Measurements from ENCODE around the gene EGLN2.
"Not testable (repeated sequence)": the region's sequence is repeated elsewhere in the genome, so short reads cannot be mapped to it uniquely, and the experiment has no call there.

Gene EGLN2

GRCh38 chr19:40798683-40799557 is at the start of gene EGLN2:
TSS of gene EGLN2 (plus strand) at chr19:40799191. CDS start at chr19:40800573, 1,382 bp downstream.
- peak; percentile 100 for DNase-seq

DNA sequence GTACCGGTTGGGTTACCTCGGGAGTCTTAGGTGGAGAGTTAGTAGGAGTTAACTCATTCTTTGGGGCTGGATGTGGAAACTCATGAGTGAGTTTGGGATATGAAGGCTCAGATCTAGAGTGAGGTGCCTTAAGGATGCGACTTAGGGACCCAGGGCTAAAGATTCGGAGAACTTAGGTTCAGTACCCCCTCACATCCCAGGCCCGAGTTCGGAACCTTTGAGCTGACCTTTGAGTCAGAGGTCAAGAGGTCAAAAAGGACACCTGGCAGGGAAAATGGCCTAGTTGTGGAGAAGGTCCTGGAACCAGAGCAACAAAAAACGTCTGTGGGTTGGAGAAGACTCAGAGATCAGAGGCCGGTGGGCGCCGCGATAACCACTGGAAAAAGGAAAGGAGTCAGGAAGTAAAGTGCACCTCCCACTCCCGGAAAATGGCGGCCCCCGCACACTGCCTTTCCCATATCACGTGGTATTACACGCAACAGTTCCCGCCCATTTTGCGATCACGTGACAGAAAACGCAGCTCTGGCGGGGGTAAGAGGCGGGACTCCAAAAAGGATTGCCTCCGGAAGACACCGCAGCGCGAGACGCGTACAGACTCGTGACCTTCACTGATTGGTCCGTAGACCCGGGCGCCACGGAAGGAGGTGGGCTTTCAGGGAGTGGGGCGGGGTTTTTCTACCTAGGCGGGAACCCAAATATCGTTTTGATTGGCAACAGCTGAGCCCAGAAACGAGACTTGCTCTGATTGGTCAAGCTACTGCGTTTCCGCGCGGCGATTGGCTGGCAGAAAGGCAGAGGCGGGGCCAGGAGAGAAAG is 48.7 kb upstream of the EGLN2 start, which contains the start of gene ACTMAP:
Gene ACTMAP, minus strand, starts transcription at position 420 of the 816 bp plus-strand sequence. CDS start 674 bp downstream, outside the sequence.
- DNase-seq = peak; percentile 100

GRCh38 chr19:40750874-40751537 is 48.0 kb upstream of the EGLN2 start, which contains the start of gene SNRPA:
TSS of gene SNRPA (plus strand) at chr19:40751203. CDS start at chr19:40751409, 206 bp downstream.
- DNase-seq = peak; percentile 99

DNA sequence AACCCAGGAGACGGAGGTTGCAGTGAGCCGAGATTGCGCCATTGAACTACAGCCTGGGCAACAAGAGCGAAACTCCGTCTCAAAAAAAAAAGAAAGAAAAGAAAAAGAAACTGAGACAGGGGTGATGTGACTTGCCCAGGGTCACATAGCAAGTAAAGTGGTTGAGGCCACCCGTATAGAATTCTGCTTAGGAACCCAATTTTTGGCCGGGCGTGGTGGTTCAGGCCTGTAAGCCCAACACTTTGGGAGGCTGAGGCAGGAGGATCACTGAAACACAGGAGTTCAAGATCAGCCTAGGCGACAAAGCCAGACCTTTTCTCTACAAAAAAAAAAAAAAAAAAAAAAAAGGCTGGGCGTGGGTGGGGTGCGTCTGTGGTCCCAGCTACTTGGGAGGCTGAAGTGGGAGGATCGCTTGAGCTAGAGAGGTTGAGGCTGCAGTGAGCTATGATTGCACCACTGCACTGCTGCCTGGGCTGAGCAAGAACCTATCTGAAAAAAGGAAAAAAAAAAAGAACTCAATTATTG is 46.7 kb upstream of the EGLN2 start:
- peak; percentile 44 for DNase-seq

DNA sequence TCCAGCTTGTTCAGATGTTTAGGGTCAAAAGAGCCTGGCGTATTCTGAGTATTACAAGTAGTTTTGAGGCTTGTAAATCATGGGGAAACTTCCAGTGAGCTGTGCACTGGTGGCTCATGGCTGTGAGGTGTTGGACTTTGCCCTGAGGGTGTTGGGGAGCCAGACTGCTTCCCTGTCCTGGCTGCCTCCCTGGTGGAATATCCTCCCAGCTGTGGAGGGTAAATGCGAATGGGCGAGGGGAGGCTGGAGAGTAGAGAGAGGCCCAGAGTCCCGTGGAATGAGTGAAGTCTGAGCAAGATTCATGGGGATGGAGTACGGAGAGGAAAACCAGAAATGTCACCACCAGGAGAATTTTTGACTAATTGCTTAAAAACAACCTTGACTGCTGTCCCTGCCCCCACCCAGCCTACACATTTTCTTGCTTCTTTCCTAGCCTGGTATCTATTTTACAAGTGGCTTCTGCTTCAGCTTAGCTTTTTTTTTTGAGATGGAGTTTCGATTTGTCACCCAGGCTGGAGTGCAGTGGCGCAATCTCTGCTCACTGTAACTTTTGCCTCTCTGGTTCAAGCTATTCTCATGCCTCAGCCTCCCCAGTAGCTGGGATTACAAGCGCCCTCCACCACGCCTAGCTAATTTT is 44.3 kb upstream of the EGLN2 start:
- no peak for DNase-seq

GRCh38 chr19:40755248-40755624 is 43.8 kb upstream of the EGLN2 start:
- no peak for DNase-seq

GRCh38 chr19:40755791-40756190 is 43.2 kb upstream of the EGLN2 start:
- no peak for DNase-seq

GRCh38 chr19:40756502-40757110 is 42.4 kb upstream of the EGLN2 start:
- no peak for DNase-seq

- no peak for DNase-seq
Measured at GRCh38 chr19:40758491-40758890, 40.5 kb upstream of the EGLN2 start.

- no peak for DNase-seq
Measured at GRCh38 chr19:40759352-40759751, 39.6 kb upstream of the EGLN2 start.

DNA sequence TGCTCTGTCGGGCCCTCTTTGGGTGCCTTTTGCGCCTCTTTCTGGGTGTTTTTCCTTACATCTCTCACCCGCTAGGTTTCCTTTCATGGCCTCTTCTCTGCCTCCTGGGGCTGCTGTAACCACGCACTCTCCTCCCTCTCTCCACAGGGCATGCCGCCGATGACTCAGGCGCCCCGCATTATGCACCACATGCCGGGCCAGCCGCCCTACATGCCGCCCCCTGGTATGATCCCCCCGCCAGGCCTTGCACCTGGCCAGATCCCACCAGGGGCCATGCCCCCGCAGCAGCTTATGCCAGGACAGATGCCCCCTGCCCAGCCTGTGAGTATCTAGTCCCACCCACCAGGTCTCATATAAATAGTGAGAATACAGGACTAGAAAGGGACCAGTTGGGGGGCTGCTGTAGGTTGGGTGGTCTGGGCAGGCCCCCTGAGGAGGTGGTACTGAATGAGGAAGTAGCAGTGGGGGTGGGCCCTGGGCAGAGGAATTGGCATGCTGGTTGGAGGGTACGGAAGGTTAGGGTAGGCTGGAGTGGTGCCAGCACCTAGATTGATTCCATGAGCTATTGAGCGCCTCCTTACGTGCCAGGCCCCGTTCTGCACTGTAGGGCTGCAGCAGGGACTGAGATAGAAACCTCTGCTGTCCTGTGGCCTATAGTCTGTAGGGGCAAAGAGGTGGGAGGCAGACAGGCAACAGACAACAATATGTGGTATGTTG is 36.1 kb upstream of the EGLN2 start:
- DNase-seq = no peak

GRCh38 chr19:40763526-40763925 is 35.5 kb upstream of the EGLN2 start:
- DNase-seq = no peak

DNA sequence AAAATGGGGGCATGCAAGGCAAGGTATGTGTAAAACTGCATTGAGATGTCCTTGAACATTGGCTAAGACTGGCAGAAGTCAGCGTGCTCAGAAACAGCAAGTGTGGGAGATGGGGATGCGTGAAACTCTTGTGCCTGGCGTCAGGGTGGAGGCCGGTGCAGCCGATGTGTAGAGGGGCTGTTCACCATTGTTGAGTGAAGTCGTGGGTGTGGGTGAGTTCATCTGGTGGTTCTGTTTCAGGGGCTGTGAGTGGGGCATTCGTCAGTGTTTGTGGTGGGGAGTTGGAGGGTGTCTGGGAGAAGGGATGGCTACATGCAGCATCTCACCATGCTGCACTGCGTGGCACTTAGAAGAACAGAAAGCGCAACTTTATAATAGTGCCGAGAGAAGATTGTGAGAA is 35.0 kb upstream of the EGLN2 start:
- DNase-seq = no peak

GRCh38 chr19:40766385-40766784 is 32.6 kb upstream of the EGLN2 start:
- not testable (repeated sequence) for DNase-seq

DNA sequence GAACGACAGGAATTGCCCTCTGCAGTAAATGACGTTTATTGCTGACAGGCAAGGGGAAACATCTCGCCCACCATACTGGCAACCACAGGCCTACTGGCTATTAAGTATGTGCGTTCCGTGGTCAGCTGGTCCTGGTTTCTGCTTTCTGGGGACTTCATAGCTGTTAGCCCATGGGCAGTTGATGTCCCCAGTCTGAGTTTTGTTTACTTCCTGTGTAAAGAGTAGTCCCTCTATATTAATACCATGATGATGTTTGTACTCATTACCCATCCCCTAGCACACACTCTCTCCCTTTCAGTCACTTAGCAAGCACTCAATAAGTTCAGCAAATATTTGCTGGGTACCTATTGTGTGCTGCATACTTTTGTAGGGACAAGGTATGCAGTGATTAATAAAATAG is 30.1 kb upstream of the EGLN2 start:
- DNase-seq = no peak

- peak; percentile 55 for DNase-seq
Measured at GRCh38 chr19:40771101-40771862, 27.7 kb upstream of the EGLN2 start.

DNA sequence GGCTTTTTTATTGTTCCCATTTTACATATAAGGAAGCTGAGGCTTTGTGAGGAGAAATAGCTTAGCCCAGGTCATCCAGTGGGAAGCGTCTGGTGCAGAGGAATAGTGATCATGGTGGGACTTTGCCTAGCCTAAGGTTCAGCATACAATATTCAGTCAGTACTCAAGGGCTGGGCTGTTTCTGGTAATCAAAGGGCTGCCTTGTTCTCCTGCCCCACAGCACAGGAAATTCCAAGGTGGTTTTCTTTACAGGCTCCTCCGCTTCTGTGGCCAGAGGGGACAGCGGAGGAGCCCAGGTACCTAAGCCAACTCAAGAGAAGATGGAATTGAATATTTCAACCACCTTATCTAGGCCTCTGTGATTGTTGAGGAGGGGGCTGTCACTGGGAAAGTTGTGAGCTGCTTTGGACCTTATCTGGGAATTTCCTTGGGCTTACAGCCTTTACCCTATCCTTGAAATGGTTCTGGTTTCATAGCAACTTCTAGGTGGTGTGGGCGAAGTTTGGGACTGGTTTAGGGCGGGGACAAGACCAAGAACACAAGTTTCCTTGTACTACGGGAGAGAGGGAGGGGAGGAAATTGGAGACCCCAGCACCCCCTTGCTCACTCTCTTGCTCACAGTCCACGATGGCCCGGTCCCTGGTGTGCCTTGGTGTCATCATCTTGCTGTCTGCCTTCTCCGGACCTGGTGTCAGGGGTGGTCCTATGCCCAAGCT is 23.9 kb upstream of the EGLN2 start, which contains the start of gene MIA:
Gene MIA, plus strand, starts transcription at position 606 of the 716 bp plus-strand sequence. Its CDS starts 22 bp downstream, at position 628.
- no peak for DNase-seq

DNA sequence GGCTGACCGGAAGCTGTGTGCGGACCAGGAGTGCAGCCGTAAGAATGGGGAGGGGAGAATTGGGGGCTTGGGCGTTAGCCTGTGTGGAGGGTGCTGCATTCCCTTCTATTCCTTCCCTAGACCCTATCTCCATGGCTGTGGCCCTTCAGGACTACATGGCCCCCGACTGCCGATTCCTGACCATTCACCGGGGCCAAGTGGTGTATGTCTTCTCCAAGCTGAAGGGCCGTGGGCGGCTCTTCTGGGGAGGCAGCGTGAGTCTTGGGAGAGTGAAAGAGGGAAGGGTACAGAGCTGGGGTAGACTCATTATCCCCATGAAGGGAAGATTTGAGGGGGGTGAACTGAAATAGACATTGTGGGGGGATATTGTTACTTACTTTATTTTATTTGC is 23.4 kb upstream of the EGLN2 start:
- no peak for DNase-seq

GRCh38 chr19:40776364-40776763 is 22.6 kb upstream of the EGLN2 start:
- DNase-seq = no peak
